D341Med (cell line): ENCODE results near the gene TRAF4.
"Not testable (repeated sequence)": the region's sequence is repeated elsewhere in the genome, so short reads cannot be mapped to it uniquely, and the experiment has no call there.

Experiments used
- DNase-seq: peaks from one replicate; pipeline ENCODE4 v3.0.0; 2012; ENCODE audit warnings: low spot score

The TRAF4 gene

DNA sequence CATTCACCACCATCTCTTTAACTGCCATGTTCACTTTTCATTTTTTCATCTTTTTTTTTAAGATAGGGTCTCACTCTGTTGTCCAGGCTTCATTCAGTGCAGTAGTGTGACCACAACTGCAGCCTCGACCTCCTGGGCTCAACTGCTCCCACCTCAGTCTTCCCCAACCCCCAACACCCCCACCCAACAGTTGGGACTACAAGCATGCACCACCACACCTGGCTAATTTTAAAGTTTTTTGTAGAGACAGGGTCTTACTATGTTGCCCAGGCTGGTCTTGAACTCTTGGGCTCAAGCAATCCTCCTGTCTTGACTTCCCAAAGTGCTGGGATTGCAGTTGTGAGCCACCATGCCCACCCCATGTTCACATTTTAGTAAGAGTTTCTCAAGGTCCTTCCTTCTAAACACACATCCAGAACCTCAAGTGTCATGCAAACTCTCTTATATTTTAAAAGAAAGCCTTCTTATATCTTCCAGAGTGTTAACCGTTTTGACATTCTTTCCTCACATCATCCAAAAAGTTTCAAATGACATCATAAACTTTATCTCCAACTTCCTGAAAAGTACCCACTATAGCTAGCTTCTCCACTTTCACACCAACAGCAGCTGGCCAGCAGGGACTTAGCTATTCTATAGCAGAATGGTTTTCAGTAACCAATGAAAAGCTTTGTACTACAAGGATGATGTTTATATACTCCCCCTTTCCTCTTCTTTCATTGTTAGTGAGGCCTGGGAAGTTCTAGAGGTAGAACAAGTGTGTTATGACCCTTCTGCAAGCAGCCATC lies 49.3 kb downstream of the TRAF4 start:
- DNase-seq = no peak

DNA sequence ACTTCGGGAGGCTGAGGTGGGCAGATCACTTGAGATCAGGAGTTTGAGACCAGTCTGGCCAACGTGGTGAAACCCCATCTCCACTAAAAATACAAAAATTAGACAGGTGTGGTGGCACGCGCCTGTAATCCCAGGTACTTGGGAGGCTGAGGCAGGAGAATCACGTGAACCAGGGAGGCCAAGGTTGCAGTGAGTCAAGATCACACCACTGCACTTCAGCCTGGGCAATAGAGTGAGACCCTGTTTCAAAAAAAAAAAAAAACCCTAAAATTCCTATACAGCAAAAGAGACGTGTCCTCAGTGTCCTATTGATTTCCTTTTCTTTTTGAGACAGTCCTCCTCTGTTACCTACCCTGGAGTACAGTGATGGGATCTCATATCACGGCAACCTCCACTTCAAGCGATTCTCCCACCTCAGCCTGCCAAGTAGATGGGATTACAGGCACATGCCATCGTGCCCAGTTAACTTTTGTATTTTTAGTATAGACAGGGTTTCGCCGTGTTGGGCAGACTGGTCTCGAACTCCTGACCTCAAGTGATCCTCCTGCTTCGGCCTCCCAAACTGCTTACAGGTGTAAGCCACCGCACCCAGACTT lies 51.1 kb downstream of the TRAF4 start:
- DNase-seq = not testable (repeated sequence)

DNA sequence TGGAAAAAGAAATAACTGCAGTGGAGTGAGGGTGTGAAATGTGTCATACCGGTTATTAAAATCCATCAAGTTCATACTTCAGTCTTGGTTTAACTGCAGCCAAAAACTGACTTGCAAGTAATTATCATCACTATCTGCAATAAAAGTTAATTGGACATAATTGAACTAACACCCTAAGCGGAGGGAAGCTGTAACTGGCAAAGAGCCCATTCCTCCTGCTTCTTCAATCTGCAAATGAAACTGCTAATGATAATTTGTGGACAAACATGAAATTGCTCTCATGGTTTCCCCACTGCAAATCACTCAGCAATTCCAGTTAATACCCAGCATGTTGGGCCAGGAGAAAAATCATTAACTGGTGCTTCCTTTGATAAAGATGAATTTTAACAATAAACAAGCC lies 52.3 kb downstream of the TRAF4 start:
- DNase-seq = peak; percentile 53
